PC-3 (cell line): ENCODE measurements around the gene ECE1. TPM values are rescaled to one million over a fixed set of nuclear protein-coding genes. Genes with fewer than 3 reads are reported as not detected.

ENCODE experiments used
- ATAC-seq: fragments of 200-7000 bp; cut with Tn5 transposase; 2 replicates; pipeline ENCODE4 v1.9.1; 2020; ENCODE audit warnings: mild to moderate bottlenecking, moderate library complexity
- BruUV-seq: library from RNA; stranded (reverse); fragments of 400-500 nt; replicated peaks from 2 replicates; lab custom pipeline; 2021; lab: Mats Ljungman, UMichigan
- CTCF ChIA-PET: fragments of 300-600 bp; sonication (Branson Sonifier 250); formaldehyde crosslinking; loops from one replicate; lab custom pipeline; 2022; ENCODE audit warnings: antibody characterized with exemption; lab: Charles Lee
- POLR2A ChIA-PET: fragments of 300-600 bp; sonication (Branson Sonifier 250); formaldehyde crosslinking; loops from one replicate; lab custom pipeline; 2022; ENCODE audit warnings: antibody characterized with exemption; ENCODE audit not compliant: unreplicated experiment; lab: Charles Lee
- DNase-seq: peaks from one replicate; pipeline ENCODE4 v3.0.0-alpha.2; 2015
- H2AFZ ChIP-seq: fragments of 300-600 bp; sonication (generic); 2 replicates; pipeline ENCODE4 v1.6.0; 2016; ENCODE audit warnings: antibody characterized with exemption, low read length
- H3F3A ChIP-seq: fragments of 300-600 bp; sonication (generic); one replicate; pipeline ENCODE4 v1.6.0; 2017; ENCODE audit warnings: antibody characterized with exemption, low read length, control low read depth, mild to moderate bottlenecking; ENCODE audit not compliant: unreplicated experiment
- H3K27ac ChIP-seq: fragments of 300-600 bp; sonication (generic); 2 replicates; pipeline ENCODE4 v1.5.1; 2016; ENCODE audit warnings: mild to moderate bottlenecking, low read length
- H3K27me3 ChIP-seq: fragments of 300-600 bp; sonication (generic); 2 replicates; pipeline ENCODE4 v1.6.1; 2016; ENCODE audit warnings: low read length, mixed read lengths
- H3K36me3 ChIP-seq: fragments of 300-600 bp; sonication (generic); 2 replicates; pipeline ENCODE4 v1.6.1; 2016; ENCODE audit warnings: low read depth, mixed run types, low read length, mixed read lengths
- H3K4me1 ChIP-seq: fragments of 300-600 bp; sonication (generic); 2 replicates; pipeline ENCODE4 v1.5.1; 2016; ENCODE audit warnings: low read length; ENCODE audit not compliant: insufficient read depth
- H3K4me2 ChIP-seq: fragments of 300-600 bp; sonication (generic); 2 replicates; pipeline ENCODE4 v1.6.0; 2016; ENCODE audit warnings: low read length
- H3K4me3 ChIP-seq: fragments of 300-600 bp; sonication (generic); 2 replicates; pipeline ENCODE4 v1.5.1; 2016; ENCODE audit warnings: mild to moderate bottlenecking, low read length, mixed read lengths
- H3K79me2 ChIP-seq: fragments of 300-600 bp; sonication (generic); 2 replicates; pipeline ENCODE4 v1.6.1; 2017; ENCODE audit warnings: low read length, mixed read lengths
- H3K9ac ChIP-seq: fragments of 300-600 bp; sonication (generic); 2 replicates; pipeline ENCODE4 v1.6.0; 2016; ENCODE audit warnings: mild to moderate bottlenecking, low read length
- H3K9me2 ChIP-seq: fragments of 300-600 bp; sonication (generic); replicated peaks from 2 replicates; pipeline ENCODE4 v1.6.1; 2016; ENCODE audit warnings: mixed run types, low read length, mixed read lengths
- H3K9me3 ChIP-seq: fragments of 300-600 bp; sonication (generic); 2 replicates; pipeline ENCODE4 v1.6.1; 2016; ENCODE audit warnings: low read length, mixed read lengths
- H4K20me1 ChIP-seq: fragments of 300-600 bp; sonication (generic); 2 replicates; pipeline ENCODE4 v1.6.1; 2016; ENCODE audit warnings: low read length, mixed read lengths
- EZH2 ChIP-seq: fragments of 300-600 bp; sonication (generic); IDR thresholded peaks from one replicate; pipeline ENCODE4 v1.6.1; 2017; ENCODE audit warnings: antibody characterized with exemption, mild to moderate bottlenecking, low read length; ENCODE audit not compliant: unreplicated experiment
- EZH2phosphoT487 ChIP-seq: fragments of 300-600 bp; sonication (generic); IDR thresholded peaks from 2 replicates; pipeline ENCODE4 v1.6.1; 2018; ENCODE audit warnings: mild to moderate bottlenecking, antibody characterized with exemption, low read length, borderline replicate concordance
- intact Hi-C: fragments of 100-400 bp; cut with micrococcal nuclease; formaldehyde crosslinking; loops from 2 replicates; pipeline ENCODE4 v1.9.0; 2023
- total RNA-seq: library from RNA; depleted of rRNA; stranded (reverse); fragments of >200 nt; gene quantifications from 2 replicates; pipeline ENCODE4 v1.2.3, GENCODE V29; 2014
- TF ChIP-seq, protein P1 (sequence below): fragments of 300-600 bp; sonication (generic); conservative IDR thresholded peaks from 2 replicates; pipeline ENCODE4 v1.5.1; 2017; ENCODE audit warnings: antibody characterized with exemption, low read depth, mild to moderate bottlenecking, low read length

The ECE1 gene
- total RNA-seq, 1 experiment from 2014 or later = 86.8 TPM

DNA sequence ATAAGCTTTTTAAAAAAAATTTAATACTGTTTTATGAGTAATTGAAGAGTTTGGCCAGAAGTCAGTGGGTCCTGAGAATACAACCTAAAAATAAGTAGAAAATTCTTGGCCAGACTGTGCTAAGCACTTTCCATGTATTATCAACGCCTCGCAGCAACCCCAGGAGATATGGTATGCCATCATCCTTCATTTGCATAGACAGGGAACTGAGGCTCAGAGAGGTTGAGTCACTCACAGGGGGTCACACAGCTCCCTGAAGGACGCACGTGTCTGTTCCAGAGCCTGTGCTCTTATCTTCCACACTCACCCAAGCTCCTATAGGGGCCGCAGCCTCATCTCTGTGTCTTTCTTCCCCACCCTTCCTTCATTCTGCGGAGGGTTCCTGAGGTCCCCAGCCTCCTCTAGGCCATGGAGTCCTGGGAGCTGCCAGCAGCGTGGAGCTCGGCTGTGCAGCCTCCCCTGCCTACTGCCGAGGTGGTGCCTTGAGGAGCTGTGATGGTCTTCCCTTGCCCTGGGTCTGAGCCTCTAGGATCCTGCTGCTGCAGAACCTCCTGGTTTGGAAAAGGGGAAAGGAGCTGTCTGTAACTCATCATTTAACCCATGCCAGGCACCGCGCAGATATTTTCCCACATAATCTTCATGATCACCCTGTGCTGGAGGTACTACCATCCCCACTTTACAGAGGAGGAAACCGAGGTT lies 30.3 kb upstream of the ECE1 start:
- ATAC-seq (no peak), DNase-seq (no peak)
- H3K9me2 ChIP-seq = no peaks in the 10 kb centered on the region
- H3K4me1 ChIP-seq = peaks cover 33% of the 10 kb centered on the region
- ChIA-PET CTCF (interaction anchor here (0.9 kb wide), 1 partner anchor 66 kb away, joined by 3 read pairs; no protein-coding TSS in a partner anchor), POLR2A (interaction anchor here (0.6 kb wide), 2 partner anchors 40 to 277 kb away, joined by 4 to 14 read pairs; no protein-coding TSS in a partner anchor)
- no TSS peak for BruUV-seq
- H3K27me3 ChIP-seq = no peaks in the 10 kb centered on the region
- intact Hi-C loops = no loop called here
- no peaks in the 10 kb centered on the region for H4K20me1 ChIP-seq
- H3K4me2 ChIP-seq = no peak overlapping the region
- peaks cover 59% of the 10 kb centered on the region for H3K79me2 ChIP-seq
- H3K27ac ChIP-seq = no peak overlapping the region
- H3K4me3 ChIP-seq = no peak overlapping the region
- no peaks in the 10 kb centered on the region for H3K9me3 ChIP-seq
- no peak overlapping the region for H2AFZ ChIP-seq
- H3K9ac ChIP-seq = no peak overlapping the region
- H3K36me3 ChIP-seq = no peaks in the 10 kb centered on the region
- TF ChIP-seq, protein P1, sequence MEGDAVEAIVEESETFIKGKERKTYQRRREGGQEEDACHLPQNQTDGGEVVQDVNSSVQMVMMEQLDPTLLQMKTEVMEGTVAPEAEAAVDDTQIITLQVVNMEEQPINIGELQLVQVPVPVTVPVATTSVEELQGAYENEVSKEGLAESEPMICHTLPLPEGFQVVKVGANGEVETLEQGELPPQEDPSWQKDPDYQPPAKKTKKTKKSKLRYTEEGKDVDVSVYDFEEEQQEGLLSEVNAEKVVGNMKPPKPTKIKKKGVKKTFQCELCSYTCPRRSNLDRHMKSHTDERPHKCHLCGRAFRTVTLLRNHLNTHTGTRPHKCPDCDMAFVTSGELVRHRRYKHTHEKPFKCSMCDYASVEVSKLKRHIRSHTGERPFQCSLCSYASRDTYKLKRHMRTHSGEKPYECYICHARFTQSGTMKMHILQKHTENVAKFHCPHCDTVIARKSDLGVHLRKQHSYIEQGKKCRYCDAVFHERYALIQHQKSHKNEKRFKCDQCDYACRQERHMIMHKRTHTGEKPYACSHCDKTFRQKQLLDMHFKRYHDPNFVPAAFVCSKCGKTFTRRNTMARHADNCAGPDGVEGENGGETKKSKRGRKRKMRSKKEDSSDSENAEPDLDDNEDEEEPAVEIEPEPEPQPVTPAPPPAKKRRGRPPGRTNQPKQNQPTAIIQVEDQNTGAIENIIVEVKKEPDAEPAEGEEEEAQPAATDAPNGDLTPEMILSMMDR = no peak
- TF ChIP-seq EZH2 = no peak
- TF ChIP-seq EZH2phosphoT487 = no peak
- peaks cover 8% of the 10 kb centered on the region for H3F3A ChIP-seq

DNA sequence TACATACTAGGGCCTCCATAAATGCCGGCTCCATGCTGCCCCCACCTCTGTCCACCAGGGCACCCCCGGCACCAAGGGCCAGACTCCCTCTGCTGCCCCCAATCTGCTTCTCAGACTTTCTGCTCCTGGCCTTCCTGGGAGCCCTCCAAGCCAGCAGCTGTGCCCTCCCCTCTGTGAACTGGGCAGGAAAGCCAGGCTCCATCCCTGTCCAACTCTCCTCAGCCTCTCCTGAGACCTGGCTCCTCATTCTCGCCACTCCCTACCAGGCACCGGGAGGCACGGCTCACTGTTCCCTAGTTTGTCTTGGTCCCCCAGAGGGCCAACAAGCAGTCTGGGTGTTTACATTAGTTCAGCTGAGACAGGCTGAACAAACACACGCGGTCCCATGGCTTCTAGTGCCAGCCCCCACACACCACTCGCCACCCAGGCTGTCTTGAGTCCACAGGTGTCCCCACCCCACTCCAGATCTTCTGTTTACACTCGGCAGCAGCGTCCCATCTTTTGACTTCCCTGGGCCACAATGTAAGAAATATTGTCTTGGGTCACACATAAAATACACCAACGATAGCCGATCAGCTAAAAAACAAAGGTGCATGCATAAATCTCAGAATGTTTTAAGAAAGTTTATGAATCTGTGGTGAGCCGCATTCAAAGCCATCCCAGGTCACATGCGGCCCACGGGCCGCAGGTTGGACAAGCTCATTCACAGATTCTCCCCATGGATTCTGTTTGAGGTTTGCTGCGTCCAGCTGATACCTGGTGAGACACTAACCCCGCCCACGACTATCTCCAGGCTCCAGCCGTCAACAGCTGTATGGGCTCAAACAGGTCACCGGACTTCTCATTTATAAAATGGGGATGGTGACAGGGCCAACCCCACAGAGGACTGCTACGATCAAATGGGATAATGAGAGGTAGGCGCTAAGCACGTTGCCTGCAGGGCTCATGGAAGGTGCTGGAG lies 29.5 kb upstream of the ECE1 start:
- H3K27me3 ChIP-seq = no peaks in the 10 kb centered on the region
- intact Hi-C loops = no loop called here
- no peak overlapping the region for H3K27ac ChIP-seq
- no peaks in the 10 kb centered on the region for H3K9me2 ChIP-seq
- no peaks in the 10 kb centered on the region for H3K36me3 ChIP-seq
- DNase-seq (no peak), ATAC-seq (no peak)
- H4K20me1 ChIP-seq = no peaks in the 10 kb centered on the region
- peaks cover 55% of the 10 kb centered on the region for H3K79me2 ChIP-seq
- CTCF ChIA-PET = interaction anchor here (0.9 kb wide), 1 partner anchor 65 kb away, joined by 3 read pairs; no protein-coding TSS in a partner anchor
- peaks cover 25% of the 10 kb centered on the region for H3K4me1 ChIP-seq
- H3K9me3 ChIP-seq = no peaks in the 10 kb centered on the region
- no peak overlapping the region for H3K9ac ChIP-seq
- BruUV-seq = no TSS peak
- TF ChIP-seq, protein P1 = no peak
- TF ChIP-seq EZH2phosphoT487 (no peak), EZH2 (no peak)
- H2AFZ ChIP-seq = no peak overlapping the region
- no peak overlapping the region for H3K4me3 ChIP-seq
- H3F3A ChIP-seq = peaks cover under 1% of the 10 kb centered on the region
- POLR2A ChIA-PET = interaction anchor here (0.6 kb wide), 1 partner anchor 40 kb away, joined by 4 read pairs; no protein-coding TSS in a partner anchor
- H3K4me2 ChIP-seq = no peak overlapping the region
